NB4 (cell line): ENCODE results near the gene MRPL17.

ENCODE experiments used
- MYC ChIP-seq: IDR thresholded peaks from 2 replicates; pipeline ENCODE4 v1.6.1; 2011; ENCODE audit warnings: low read depth, low read length
- POLR2A ChIP-seq: IDR thresholded peaks from 2 replicates; pipeline ENCODE4 v1.6.1; 2011; ENCODE audit warnings: mild to moderate bottlenecking; ENCODE audit not compliant: insufficient read length; ENCODE audit errors: extremely low read depth
- TF ChIP-seq, protein P1 (sequence below): IDR thresholded peaks from 2 replicates; pipeline ENCODE4 v1.6.1; 2011; ENCODE audit warnings: low read depth, low read length

DNA sequence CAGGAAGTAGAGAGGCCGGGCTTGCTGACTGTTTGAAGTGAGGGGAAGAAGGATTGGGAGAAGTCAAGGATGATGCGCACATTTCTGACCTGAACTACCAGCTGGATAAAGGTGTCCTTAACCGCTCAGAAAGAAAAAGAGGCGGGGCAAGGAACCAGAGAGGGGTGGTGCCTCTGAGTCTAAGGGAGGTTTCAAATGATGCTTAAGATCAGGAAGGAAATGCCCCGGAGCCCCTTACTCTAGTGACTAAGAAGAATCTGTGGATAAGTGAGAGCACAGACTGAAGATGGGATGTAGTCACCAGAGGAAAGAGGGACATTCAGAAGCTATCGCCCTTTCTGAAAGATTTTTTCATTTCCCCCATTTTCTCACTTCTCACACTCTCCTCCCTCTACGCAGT, 40.2 kb downstream of the MRPL17 start:
- TF ChIP-seq, protein P1, sequence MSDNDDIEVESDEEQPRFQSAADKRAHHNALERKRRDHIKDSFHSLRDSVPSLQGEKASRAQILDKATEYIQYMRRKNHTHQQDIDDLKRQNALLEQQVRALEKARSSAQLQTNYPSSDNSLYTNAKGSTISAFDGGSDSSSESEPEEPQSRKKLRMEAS = no peak
- no peak for TF ChIP-seq MYC
- no peak for TF ChIP-seq POLR2A
